Chondrocyte (in vitro differentiated cells): ENCODE data around the gene TMEM269. TPM values are rescaled to one million over a fixed set of nuclear protein-coding genes. Genes with fewer than 3 reads are reported as not detected.
A peak's percentile ranks its signal among the peaks of the same experiment; 100 is the strongest.

Experiments
- DNase-seq: peaks from one replicate; pipeline ENCODE4 v3.0.0; 2021; ENCODE audit warnings: mixed read lengths, low spot score
- H3K27ac Mint-ChIP-seq: one replicate; pipeline ENCODE4 v1.8.0; 2021; ENCODE audit warnings: mild to moderate bottlenecking, moderate library complexity, mixed read lengths; ENCODE audit not compliant: unreplicated experiment
- H3K27me3 Mint-ChIP-seq: 2 replicates; pipeline ENCODE4 v1.8.0; 2021; ENCODE audit warnings: low read depth, mixed read lengths
- H3K36me3 Mint-ChIP-seq: 2 replicates; pipeline ENCODE4 v1.8.0; 2021; ENCODE audit warnings: low read depth, mixed read lengths
- H3K4me1 Mint-ChIP-seq: 2 replicates; pipeline ENCODE4 v1.8.0; 2021; ENCODE audit warnings: low read depth, mild to moderate bottlenecking, mixed read lengths
- H3K4me3 Mint-ChIP-seq: one replicate; pipeline ENCODE4 v1.8.0; 2021; ENCODE audit warnings: mild to moderate bottlenecking, moderate library complexity, mixed read lengths; ENCODE audit not compliant: unreplicated experiment
- H3K9me3 Mint-ChIP-seq: 2 replicates; pipeline ENCODE4 v1.8.0; 2021; ENCODE audit warnings: low read depth, mixed read lengths
- long read RNA-seq: library from polyadenylated mRNA; stranded (forward); transcript quantifications from one replicate; pipeline ENCODE4 v2.0.0, GENCODE V29; 2021
- total RNA-seq: library from RNA; stranded (reverse); gene quantifications from 3 replicates; pipeline ENCODE4 v1.2.1, GENCODE V29; 2021
- TF ChIP-seq, protein P1 (sequence below): fragments of 200-600 bp; sonication (generic); IDR thresholded peaks from 2 replicates; pipeline ENCODE4 v1.5.0; 2021; ENCODE audit warnings: antibody characterized with exemption, mild to moderate bottlenecking, moderate library complexity

TMEM269 gene, protein sequence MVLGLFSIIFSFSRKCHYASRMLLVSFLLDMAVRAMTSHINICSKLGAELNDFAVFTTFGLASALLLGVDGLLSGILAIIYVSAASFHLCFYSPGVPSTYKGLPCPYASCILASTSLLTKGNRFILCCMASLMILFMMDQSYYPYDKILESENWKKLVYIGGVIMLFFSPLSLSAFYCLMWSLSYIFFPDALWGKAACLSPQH
- 0.20 to 0.70 TPM (median 0.23 TPM) in 3 replicates for total RNA-seq
- long read RNA-seq = 0 reads

DNA sequence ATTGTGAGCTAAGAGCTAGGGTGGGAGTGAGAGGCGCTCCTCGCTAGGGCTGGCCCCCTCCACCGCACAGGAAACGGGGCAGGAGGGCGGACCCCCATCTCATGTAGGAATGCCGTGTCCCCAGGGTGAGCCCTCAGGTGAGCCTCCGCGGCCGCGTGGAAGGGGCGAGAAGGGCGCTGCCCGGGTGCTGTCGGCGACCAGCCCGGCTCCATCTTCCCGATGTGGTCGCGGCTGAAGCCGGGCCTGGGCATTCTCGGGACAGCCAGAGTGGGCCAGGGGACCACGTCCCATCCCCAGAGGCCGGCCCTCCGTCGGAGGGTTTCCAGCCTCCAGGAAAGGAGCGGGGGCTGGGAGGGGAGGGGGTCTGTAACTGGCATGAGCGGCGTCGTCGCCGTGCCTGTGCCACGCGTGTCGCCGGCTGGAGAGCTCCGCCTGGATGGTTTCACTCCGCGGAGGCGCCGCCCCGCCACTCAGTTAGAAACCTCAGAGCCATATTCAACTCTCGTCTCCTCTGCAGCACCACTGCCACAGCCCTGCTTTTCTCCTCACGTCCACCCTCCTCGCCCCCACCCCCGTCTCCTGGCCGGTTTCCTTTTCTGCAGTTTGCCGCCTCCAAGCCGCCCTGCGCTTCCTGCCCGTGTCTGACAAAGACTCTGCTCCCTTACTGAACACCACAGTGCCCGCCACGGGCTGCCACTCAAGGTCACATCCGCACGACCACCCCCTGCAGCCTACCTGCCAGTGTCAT, at the start of gene TMEM269:
Gene TMEM269, plus strand, starts transcription at position 46 of the 748 bp plus-strand sequence. CDS start 4,903 bp downstream, outside the sequence.
- Mint-ChIP-seq H3K9me3 (no peaks in the 10 kb centered on the region), H3K36me3 (peaks cover 14% of the 10 kb centered on the region), H3K4me1 (no peaks in the 10 kb centered on the region), H3K27ac (no peak within 1 kb of the TSS), H3K4me3 (no peak within 1 kb of the TSS), H3K27me3 (no peaks in the 10 kb centered on the region)
- DNase-seq = no peak
- TF ChIP-seq, protein P1, sequence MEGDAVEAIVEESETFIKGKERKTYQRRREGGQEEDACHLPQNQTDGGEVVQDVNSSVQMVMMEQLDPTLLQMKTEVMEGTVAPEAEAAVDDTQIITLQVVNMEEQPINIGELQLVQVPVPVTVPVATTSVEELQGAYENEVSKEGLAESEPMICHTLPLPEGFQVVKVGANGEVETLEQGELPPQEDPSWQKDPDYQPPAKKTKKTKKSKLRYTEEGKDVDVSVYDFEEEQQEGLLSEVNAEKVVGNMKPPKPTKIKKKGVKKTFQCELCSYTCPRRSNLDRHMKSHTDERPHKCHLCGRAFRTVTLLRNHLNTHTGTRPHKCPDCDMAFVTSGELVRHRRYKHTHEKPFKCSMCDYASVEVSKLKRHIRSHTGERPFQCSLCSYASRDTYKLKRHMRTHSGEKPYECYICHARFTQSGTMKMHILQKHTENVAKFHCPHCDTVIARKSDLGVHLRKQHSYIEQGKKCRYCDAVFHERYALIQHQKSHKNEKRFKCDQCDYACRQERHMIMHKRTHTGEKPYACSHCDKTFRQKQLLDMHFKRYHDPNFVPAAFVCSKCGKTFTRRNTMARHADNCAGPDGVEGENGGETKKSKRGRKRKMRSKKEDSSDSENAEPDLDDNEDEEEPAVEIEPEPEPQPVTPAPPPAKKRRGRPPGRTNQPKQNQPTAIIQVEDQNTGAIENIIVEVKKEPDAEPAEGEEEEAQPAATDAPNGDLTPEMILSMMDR = no peak

DNA sequence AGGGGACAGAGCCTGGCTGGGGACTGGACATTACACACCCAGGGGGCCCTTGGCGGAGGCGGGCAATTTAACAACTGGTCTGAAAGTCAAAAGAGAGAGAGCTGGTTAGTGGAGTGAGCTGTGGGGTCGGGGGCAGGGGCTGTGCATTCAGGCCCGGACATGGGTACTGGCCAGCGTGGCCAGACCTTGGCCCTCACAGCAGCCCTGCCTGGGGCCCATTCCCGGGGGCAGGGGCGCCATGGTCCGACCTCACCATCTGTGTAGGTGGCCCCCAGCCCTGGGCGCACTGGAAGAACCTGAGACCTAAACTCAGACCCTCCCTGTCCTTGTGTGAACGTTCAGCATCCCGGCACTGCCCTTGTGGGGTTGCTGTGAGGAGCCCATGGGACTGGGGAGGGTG, 49.7 kb upstream of the TMEM269 start:
- Mint-ChIP-seq H3K27me3 (no peaks in the 10 kb centered on the region), H3K27ac (no peak overlapping the region), H3K36me3 (no peaks in the 10 kb centered on the region), H3K9me3 (no peaks in the 10 kb centered on the region), H3K4me1 (peaks cover 6% of the 10 kb centered on the region), H3K4me3 (no peak overlapping the region)
- TF ChIP-seq, protein P1 = no peak
- no peak for DNase-seq

DNA sequence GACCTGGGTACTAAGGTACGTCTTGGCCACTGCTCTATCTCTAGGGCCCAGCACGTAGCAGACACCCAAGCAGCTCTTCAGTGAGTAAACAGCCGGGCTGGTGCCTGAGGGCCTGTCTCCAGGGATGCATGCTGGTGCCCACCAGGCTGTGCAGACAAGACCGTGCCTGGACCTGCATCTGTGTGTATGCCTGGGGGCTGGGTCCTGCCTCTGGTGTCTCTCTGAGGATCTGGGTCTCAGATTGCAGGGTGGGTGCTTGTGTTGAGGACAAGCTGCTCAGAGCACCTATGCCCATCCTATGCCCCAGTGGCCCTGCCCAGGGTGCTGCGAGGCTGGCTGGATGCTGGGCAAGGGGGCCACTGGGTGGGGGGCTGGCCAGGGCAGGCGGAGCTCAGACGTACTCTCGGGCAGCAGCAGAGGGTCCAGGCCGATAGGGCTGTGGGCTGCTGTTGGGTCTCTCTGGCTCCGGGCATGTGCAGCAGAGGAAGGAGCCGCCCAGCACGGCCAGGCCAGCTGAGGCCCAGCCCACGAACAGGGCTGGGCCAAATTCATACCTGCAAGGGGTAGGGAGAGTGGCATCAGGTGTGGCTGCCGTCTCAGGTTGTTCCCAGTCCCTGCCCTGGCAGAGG, 49.2 kb upstream of the TMEM269 start:
- TF ChIP-seq, protein P1 = no peak
- no peak for DNase-seq
- Mint-ChIP-seq H3K9me3 (no peaks in the 10 kb centered on the region), H3K27me3 (no peaks in the 10 kb centered on the region), H3K4me1 (peaks cover 6% of the 10 kb centered on the region), H3K36me3 (no peaks in the 10 kb centered on the region), H3K27ac (no peak overlapping the region), H3K4me3 (no peak overlapping the region)

DNA sequence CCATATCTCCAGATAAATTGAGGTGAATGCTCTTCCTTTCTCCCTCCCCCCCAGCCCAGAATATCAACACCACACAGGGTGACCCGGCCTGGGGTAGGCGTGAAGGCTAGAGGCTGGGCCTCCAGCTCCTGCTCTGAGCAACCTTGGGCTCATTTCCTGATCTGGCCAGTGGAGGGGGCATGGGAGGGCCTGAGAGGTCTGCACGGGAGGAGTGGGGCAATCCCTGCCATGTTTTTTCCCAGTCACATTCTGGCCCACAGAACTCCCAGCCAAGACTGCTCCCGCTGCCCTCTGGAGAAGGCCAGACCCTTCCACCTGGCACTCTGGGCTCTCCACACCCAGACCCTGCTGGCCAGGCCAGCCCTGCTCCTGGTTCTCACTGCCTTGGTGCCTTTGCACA, 48.6 kb upstream of the TMEM269 start:
- peaks cover 6% of the 10 kb centered on the region for H3K4me1 Mint-ChIP-seq
- no peak overlapping the region for H3K27ac Mint-ChIP-seq
- no peak for DNase-seq
- no peaks in the 10 kb centered on the region for H3K27me3 Mint-ChIP-seq
- no peaks in the 10 kb centered on the region for H3K9me3 Mint-ChIP-seq
- no peaks in the 10 kb centered on the region for H3K36me3 Mint-ChIP-seq
- no peak overlapping the region for H3K4me3 Mint-ChIP-seq
- TF ChIP-seq, protein P1 = peak; percentile 52

DNA sequence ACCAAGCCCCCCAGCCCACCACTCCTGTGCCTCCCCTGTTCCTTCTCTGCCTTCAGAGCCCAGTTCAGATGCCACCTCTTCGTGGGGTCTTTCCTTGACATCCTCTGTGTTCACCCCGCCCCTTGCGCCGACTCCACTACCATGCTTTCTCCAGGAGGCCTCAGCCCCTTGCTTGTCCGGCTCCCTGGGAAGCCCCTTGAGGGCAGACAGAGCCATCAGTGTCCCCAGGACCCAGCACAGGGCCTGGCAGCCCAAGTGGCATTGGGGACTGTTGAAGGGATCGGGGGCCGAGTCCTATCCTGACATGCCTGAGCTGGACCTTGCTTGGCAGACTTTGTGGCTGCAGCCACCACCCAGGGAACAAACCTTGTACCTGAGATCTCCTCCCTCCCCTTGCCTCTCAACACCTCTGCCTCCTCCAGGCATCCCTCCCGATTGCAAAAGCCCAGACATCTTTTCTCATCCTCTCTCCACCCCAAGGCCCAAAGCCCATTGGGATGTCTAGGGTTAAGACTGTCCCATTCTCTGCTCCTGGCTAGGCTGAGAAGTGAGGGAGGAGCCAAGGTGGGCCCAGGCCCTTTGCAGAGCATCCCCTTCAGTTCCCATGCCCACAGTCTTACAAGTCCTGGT, 48.1 kb upstream of the TMEM269 start:
- Mint-ChIP-seq H3K27ac (no peak overlapping the region), H3K27me3 (no peaks in the 10 kb centered on the region), H3K36me3 (no peaks in the 10 kb centered on the region), H3K4me3 (no peak overlapping the region), H3K9me3 (no peaks in the 10 kb centered on the region), H3K4me1 (peaks cover 6% of the 10 kb centered on the region)
- DNase-seq = no peak
- TF ChIP-seq, protein P1 = no peak
